ENCODE results near the gene UST. TPM values are rescaled to one million over a fixed set of nuclear protein-coding genes. Genes with fewer than 3 reads are reported as not detected.

Gene UST
- total and polyA plus RNA-seq, 2 of the 8 experiments (the other 6 are each of a cell fraction or from before 2014, with no cell fraction given): 13.5 to 34.5 TPM

- no peaks in the 10 kb centered on the region for H3K27me3 ChIP-seq (replicated peaks in 1 of 4; ENCODE audit: control insufficient read depth in 3 of 4, extremely low read depth in 1 of 4, insufficient read depth in 3 of 4, low read length in 3 of 4)
- H2AFZ ChIP-seq (ENCODE audit: low read length): no peak overlapping the region
- H3K14ac ChIP-seq (ENCODE audit: insufficient read length): no peak overlapping the region
- peak overlapping the region; percentile 86; the same call in 1 of the 2 replicates for H2BK12ac ChIP-seq (ENCODE audit: low read depth, low read length)
- H3K79me1 ChIP-seq (ENCODE audit: low read depth, low read length): peaks cover 2% of the 10 kb centered on the region; the same call in 1 of the 2 replicates
- no peak overlapping the region for H2BK15ac ChIP-seq (ENCODE audit: low read length)
- H3K27ac ChIP-seq (ENCODE audit: low read depth, low read length): no peak overlapping the region
- no peak overlapping the region for H3K4me2 ChIP-seq (ENCODE audit: insufficient read depth in 1 of 2, low read depth in 2 of 2, low read length in 2 of 2)
- ChIA-PET POLR2A (ENCODE audit: partially characterized antibody) (no interaction called here), CTCF (ENCODE audit: partially characterized antibody) (no interaction called here)
- no peak overlapping the region for H4K5ac ChIP-seq (ENCODE audit: insufficient read length, low read depth, low read length)
- H4K20me1 ChIP-seq (replicated peaks in 1 of 2; ENCODE audit: control insufficient read depth in 1 of 2, insufficient read depth in 2 of 2, low read length in 2 of 2): no peaks in the 10 kb centered on the region
- no peak overlapping the region for H3K23ac ChIP-seq (ENCODE audit: insufficient read length)
- no peak overlapping the region for H2BK120ac ChIP-seq (replicated peaks; ENCODE audit: low read depth, low read length)
- H3K4me1 ChIP-seq (replicated peaks in 1 of 4; ENCODE audit: control insufficient read depth in 3 of 4, insufficient read depth in 4 of 4, low read length in 3 of 4): peaks cover 7 to 23% (median 17%) of the 10 kb centered on the region in 4 experiments
- peaks cover 0 to 6% of the 10 kb centered on the region in 2 experiments; a peak in 2 of 4 replicates for H3K79me2 ChIP-seq (ENCODE audit: control insufficient read depth in 1 of 2, insufficient read depth in 2 of 2, low read length in 2 of 2)
- FAIRE-seq (no peak), DNase-seq (ENCODE audit: low read depth in 1 of 2, low spot score in 2 of 2) (no peak)
- WGBS, 2 experiments (ENCODE audit: extremely low coverage in 1 of 2, insufficient coverage in 1 of 2, insufficient read length in 1 of 2, insufficient replicate concordance in 2 of 2, low coverage in 1 of 2, low lambda C conversion rate in 2 of 2, missing lambda C conversion rate in 1 of 2): 92% methylated on average over 13 of the region's 13 CpGs; no CpG with 5 or more reads in 1 of the 2 experiments
- no peak overlapping the region for H3K9ac ChIP-seq (replicated peaks in 1 of 4; ENCODE audit: extremely low read depth in 1 of 4, low read depth in 3 of 4, low read length in 3 of 4)
- H2BK5ac ChIP-seq (ENCODE audit: low read depth, low read length): peak overlapping the region; percentile 30; the same call in 1 of the 2 replicates
- H3K9me3 ChIP-seq (ENCODE audit: insufficient read depth in 2 of 2, low read depth in 1 of 2, low read length in 1 of 2): no peaks in the 10 kb centered on the region
- H2BK20ac ChIP-seq (ENCODE audit: low read length): no peak overlapping the region
- H3K18ac ChIP-seq (ENCODE audit: extremely low read depth, low read length): no peak overlapping the region
- H3K36me3 ChIP-seq (ENCODE audit: control insufficient read depth in 2 of 4, insufficient read depth in 4 of 4, low read length in 3 of 4): peaks cover 0 to 16% (median 2%) of the 10 kb centered on the region in 4 experiments; a peak in 1 of 8 replicates
- H2AK5ac ChIP-seq (ENCODE audit: low read depth, low read length): 0 out of 2 replicates have a peak overlapping the region, but pooled peaks have one; percentile 79
- peak overlapping the region; percentile 70 for H4K91ac ChIP-seq (replicated peaks; ENCODE audit: insufficient read length, low read length)
- no peak overlapping the region for H3K56ac ChIP-seq (replicated peaks; ENCODE audit: insufficient read length, low read depth, low read length)
- no peak overlapping the region for H4K8ac ChIP-seq (ENCODE audit: extremely low read depth, insufficient read depth, low read length)
- no peaks in the 10 kb centered on the region for H3K23me2 ChIP-seq (ENCODE audit: low read depth, low read length)
- no peak overlapping the region for H3K4ac ChIP-seq (replicated peaks; ENCODE audit: insufficient read length, low read depth, low read length)
- no peak overlapping the region for H3K4me3 ChIP-seq (ENCODE audit: extremely low read depth in 1 of 4, insufficient read depth in 2 of 4, low read depth in 3 of 4, low read length in 4 of 4)
- no peak for TF ChIP-seq EGR1 (IDR thresholded peaks at IDR 0.05; ENCODE audit: borderline replicate concordance, low read depth, low read length)
- TF ChIP-seq TAF1 (IDR thresholded peaks at IDR 0.05; ENCODE audit: low read depth, low read length): no peak
- TF ChIP-seq SUZ12 (IDR thresholded peaks at IDR 0.05; ENCODE audit: low read length): no peak
- TF ChIP-seq CHD2 (IDR thresholded peaks at IDR 0.05; ENCODE audit: low read length): no peak
- no peak for TF ChIP-seq RFX5 (IDR thresholded peaks at IDR 0.05; ENCODE audit: borderline replicate concordance, low read depth, low read length)
- TF ChIP-seq POLR2AphosphoS5 (IDR thresholded peaks at IDR 0.05; ENCODE audit: low read depth, low read length): no peak
- no peak for TF ChIP-seq TCF12 (IDR thresholded peaks at IDR 0.05; ENCODE audit: low read depth, low read length)
- TF ChIP-seq FOSL1 (IDR thresholded peaks at IDR 0.05; ENCODE audit: insufficient read depth, low read depth, low read length): no peak
- no peak for TF ChIP-seq CEBPB (IDR thresholded peaks at IDR 0.05; ENCODE audit: low read depth, low read length)
- no peak for TF ChIP-seq SIN3A (conservative IDR thresholded peaks at IDR 0.05 in 1 of 2, IDR thresholded peaks at IDR 0.05 in 1 of 2; ENCODE audit: low read depth in 1 of 2, low read length in 2 of 2)
- no peak for TF ChIP-seq CHD1 (IDR thresholded peaks at IDR 0.05; ENCODE audit: low read depth, low read length)
- TF ChIP-seq CTCF (IDR thresholded peaks at IDR 0.05; ENCODE audit: control extremely low read depth in 1 of 3, insufficient read depth in 1 of 3, low read depth in 1 of 3, low read length in 3 of 3): no peak
- TF ChIP-seq KDM5A (IDR thresholded peaks at IDR 0.05; ENCODE audit: low read length): no peak
Observed at GRCh38 chr6:148964467-148964866, 217.6 kb downstream of the UST start.

Data from H1 (cell line).